OCI-LY7 (cell line): Measurements from ENCODE around the gene SETD4. TPM values are rescaled to one million over a fixed set of nuclear protein-coding genes. Genes with fewer than 3 reads are reported as not detected.

Experiments
- BruUV-seq: library from RNA; stranded (reverse); fragments of 400-500 nt; replicated peaks from 2 replicates; lab custom pipeline; 2021; lab: Mats Ljungman, UMichigan
- CTCF ChIA-PET: fragments of 300-600 bp; sonication (Branson Sonifier 250); formaldehyde crosslinking; loops from one replicate; lab custom pipeline; 2022; ENCODE audit warnings: antibody characterized with exemption; ENCODE audit not compliant: unreplicated experiment; lab: Charles Lee
- POLR2A ChIA-PET: fragments of 300-600 bp; sonication (Branson Sonifier 250); formaldehyde crosslinking; loops from one replicate; lab custom pipeline; 2022; ENCODE audit warnings: antibody characterized with exemption; lab: Charles Lee
- DNase-seq: peaks from one replicate; pipeline ENCODE4 v3.0.0-alpha.2; 2015; ENCODE audit warnings: low spot score
- H2AFZ ChIP-seq: fragments of 200-600 bp; sonication (generic), shearing (Covaris generic); 2 replicates; pipeline ENCODE4 v1.6.1; 2014; ENCODE audit warnings: mild to moderate bottlenecking, antibody characterized with exemption, low read length, moderate library complexity
- H3K27ac ChIP-seq: fragments of 200-600 bp; sonication (generic); 2 replicates; pipeline ENCODE4 v1.5.1; 2014; ENCODE audit warnings: mixed run types, low read depth, mild to moderate bottlenecking, moderate library complexity, low read length, inconsistent platforms; ENCODE audit not compliant: poor library complexity, severe bottlenecking
- H3K36me3 ChIP-seq: fragments of 200-600 bp; sonication (generic); 2 replicates; pipeline ENCODE4 v1.6.1; 2014; ENCODE audit warnings: mild to moderate bottlenecking, antibody characterized with exemption, low read length, moderate library complexity, mixed read lengths; ENCODE audit not compliant: insufficient read depth
- H3K4me1 ChIP-seq: fragments of 200-600 bp; sonication (generic); 2 replicates; pipeline ENCODE4 v1.5.1; 2014; ENCODE audit warnings: mild to moderate bottlenecking, low read length; ENCODE audit not compliant: insufficient read depth, poor library complexity, severe bottlenecking
- H3K4me2 ChIP-seq: fragments of 200-600 bp; sonication (generic); 2 replicates; pipeline ENCODE4 v1.6.1; 2014; ENCODE audit warnings: mild to moderate bottlenecking, low read length
- H3K4me3 ChIP-seq: fragments of 200-600 bp; sonication (generic); 2 replicates; pipeline ENCODE4 v1.5.1; 2014; ENCODE audit warnings: mild to moderate bottlenecking, low read depth, low read length; ENCODE audit not compliant: poor library complexity, severe bottlenecking
- H3K79me2 ChIP-seq: fragments of 200-600 bp; sonication (generic); 2 replicates; pipeline ENCODE4 v1.6.1; 2016; ENCODE audit warnings: low read depth, mild to moderate bottlenecking, low read length, moderate library complexity, mixed read lengths; ENCODE audit not compliant: insufficient read depth
- H3K9me2 ChIP-seq: fragments of 200-600 bp; sonication (generic); 2 replicates; pipeline ENCODE4 v1.6.1; 2016; ENCODE audit warnings: mild to moderate bottlenecking, low read length, mixed read lengths; ENCODE audit not compliant: insufficient read depth
- H3K9me3 ChIP-seq: fragments of 200-600 bp; sonication (generic); 2 replicates; pipeline ENCODE4 v1.6.1; 2014; ENCODE audit warnings: mild to moderate bottlenecking, mixed run types, low read length, mixed read lengths
- H4K20me1 ChIP-seq: fragments of 200-600 bp; sonication (generic); 2 replicates; pipeline ENCODE4 v1.6.1; 2014; ENCODE audit warnings: mild to moderate bottlenecking, antibody characterized with exemption, low read length, moderate library complexity, mixed read lengths; ENCODE audit not compliant: insufficient read depth
- EZH2phosphoT487 ChIP-seq: fragments of 200-600 bp; sonication (generic); IDR thresholded peaks from 2 replicates; pipeline ENCODE4 v1.6.1; 2018; ENCODE audit warnings: low read depth, borderline replicate concordance, mild to moderate bottlenecking, mixed run types, antibody characterized with exemption, low read length, moderate library complexity, mixed read lengths
- intact Hi-C: fragments of 100-400 bp; cut with micrococcal nuclease; formaldehyde crosslinking; loops from one replicate; pipeline ENCODE4 v1.10.0; 2022; ENCODE audit not compliant: unreplicated experiment
- total RNA-seq, 2 experiments: library from RNA; depleted of rRNA in 1 of 2; stranded (reverse); fragments of >200 nt in 1 of 2; shearing (Covaris generic) in 1 of 2; gene quantifications; 2 replicates each; pipeline ENCODE4 v1.2.3, GENCODE V29; 2014 to 2022
- TF ChIP-seq, protein P1 (sequence below): fragments of 200-600 bp; sonication (generic); conservative IDR thresholded peaks from 2 replicates; pipeline ENCODE4 v1.5.1; 2014; ENCODE audit warnings: mild to moderate bottlenecking, antibody characterized with exemption, low read length, moderate library complexity, mixed read lengths

SETD4 gene
- total RNA-seq, 2 experiments from 2014 or later, result 19.1 to 28.1 TPM

DNA sequence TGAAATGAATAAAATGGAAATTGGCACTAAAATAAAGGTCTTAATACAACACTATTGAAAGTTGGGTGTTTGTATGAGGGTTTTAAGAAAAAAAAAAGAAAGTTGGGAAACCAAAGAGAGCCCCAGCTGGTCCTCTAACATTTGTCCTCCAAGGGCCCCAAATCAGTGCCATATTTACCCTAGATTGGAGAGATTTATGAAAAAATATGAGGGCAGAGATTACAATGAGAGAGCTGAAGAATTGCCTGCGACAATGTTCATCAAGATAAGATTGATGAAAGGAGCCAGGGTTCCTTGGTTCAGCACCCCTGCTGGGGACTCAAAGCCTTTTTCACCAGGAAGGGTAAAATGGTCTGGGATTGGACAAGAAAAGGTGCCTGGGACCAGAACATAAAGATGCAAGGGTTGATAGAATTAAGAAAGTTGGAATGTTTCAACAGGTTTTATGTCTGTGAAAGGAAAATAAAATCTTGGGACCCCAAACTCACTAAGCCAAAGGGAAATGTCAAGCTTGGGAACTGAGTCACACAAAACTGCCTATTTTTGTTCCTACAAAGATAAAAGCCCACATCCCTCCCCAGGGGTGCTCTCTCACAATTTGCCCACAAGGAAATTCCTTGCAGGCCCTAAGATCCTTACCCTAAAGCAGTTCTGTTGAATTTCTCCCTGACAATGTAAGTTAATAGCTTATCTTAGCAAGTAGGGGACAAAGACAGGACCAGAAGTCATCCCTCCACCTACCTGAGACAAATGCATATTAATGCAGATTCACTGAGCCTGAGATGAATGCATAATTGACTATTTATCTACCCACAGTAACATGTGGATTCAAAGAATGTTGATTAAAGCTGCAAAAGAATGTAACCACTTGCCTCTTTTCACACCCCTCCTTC lies 36.3 kb upstream of the SETD4 start:
- H3K79me2 ChIP-seq, result no peaks in the 10 kb centered on the region
- H3K4me2 ChIP-seq, result no peak overlapping the region
- no peaks in the 10 kb centered on the region for H3K9me2 ChIP-seq
- no peaks in the 10 kb centered on the region for H4K20me1 ChIP-seq
- H3K4me3 ChIP-seq, result no peak overlapping the region
- ChIA-PET POLR2A (interaction anchor here (0.7 kb wide), 2 partner anchors 192 to 1476 kb away, joined by 3 to 4 read pairs; no protein-coding TSS in a partner anchor), CTCF (interaction anchor here (1.0 kb wide), 1 partner anchor 16 kb away, joined by 3 read pairs; no protein-coding TSS in a partner anchor)
- no peak overlapping the region for H3K27ac ChIP-seq
- H3K9me3 ChIP-seq, result peaks cover 17% of the 10 kb centered on the region
- TF ChIP-seq EZH2phosphoT487, result no peak
- TF ChIP-seq, protein P1, sequence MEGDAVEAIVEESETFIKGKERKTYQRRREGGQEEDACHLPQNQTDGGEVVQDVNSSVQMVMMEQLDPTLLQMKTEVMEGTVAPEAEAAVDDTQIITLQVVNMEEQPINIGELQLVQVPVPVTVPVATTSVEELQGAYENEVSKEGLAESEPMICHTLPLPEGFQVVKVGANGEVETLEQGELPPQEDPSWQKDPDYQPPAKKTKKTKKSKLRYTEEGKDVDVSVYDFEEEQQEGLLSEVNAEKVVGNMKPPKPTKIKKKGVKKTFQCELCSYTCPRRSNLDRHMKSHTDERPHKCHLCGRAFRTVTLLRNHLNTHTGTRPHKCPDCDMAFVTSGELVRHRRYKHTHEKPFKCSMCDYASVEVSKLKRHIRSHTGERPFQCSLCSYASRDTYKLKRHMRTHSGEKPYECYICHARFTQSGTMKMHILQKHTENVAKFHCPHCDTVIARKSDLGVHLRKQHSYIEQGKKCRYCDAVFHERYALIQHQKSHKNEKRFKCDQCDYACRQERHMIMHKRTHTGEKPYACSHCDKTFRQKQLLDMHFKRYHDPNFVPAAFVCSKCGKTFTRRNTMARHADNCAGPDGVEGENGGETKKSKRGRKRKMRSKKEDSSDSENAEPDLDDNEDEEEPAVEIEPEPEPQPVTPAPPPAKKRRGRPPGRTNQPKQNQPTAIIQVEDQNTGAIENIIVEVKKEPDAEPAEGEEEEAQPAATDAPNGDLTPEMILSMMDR, result no peak
- no peak overlapping the region for H2AFZ ChIP-seq
- no peak for DNase-seq
- BruUV-seq, result no TSS peak
- intact Hi-C loops, result no loop called here
- H3K36me3 ChIP-seq, result no peaks in the 10 kb centered on the region
- H3K4me1 ChIP-seq, result peaks cover 4% of the 10 kb centered on the region

DNA sequence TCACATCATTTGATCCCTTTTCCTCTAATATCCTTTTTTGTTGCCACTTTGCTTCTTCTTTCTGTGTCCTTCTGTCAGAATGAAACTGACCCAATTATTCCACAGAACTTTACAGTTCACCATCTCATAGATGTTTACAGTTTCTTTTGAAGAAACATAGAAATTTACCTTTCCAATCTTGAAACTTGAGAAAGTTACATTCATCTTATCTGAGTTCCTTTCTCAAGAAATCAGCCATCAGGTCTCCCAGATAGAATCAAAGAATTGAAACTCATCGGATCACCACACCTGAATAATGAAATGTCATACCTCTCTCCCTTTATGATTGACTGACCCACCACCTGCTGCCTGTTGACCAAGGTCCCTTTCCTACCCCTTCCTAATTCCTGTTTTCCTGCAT lies 33.2 kb upstream of the SETD4 start:
- H3K9me3 ChIP-seq, result peaks cover 17% of the 10 kb centered on the region
- POLR2A ChIA-PET, result interaction anchor here (0.5 kb wide), 1 partner anchor 541 kb away, joined by 5 read pairs; no protein-coding TSS in a partner anchor
- intact Hi-C loops, result no loop called here
- DNase-seq, result no peak
- no peak overlapping the region for H3K4me3 ChIP-seq
- H3K4me1 ChIP-seq, result peaks cover 4% of the 10 kb centered on the region
- TF ChIP-seq, protein P1, result no peak
- TF ChIP-seq EZH2phosphoT487, result no peak
- H2AFZ ChIP-seq, result no peak overlapping the region
- no peaks in the 10 kb centered on the region for H3K79me2 ChIP-seq
- no peak overlapping the region for H3K27ac ChIP-seq
- CTCF ChIA-PET, result no interaction called here
- no peak overlapping the region for H3K4me2 ChIP-seq
- H4K20me1 ChIP-seq, result no peaks in the 10 kb centered on the region
- no peaks in the 10 kb centered on the region for H3K36me3 ChIP-seq
- H3K9me2 ChIP-seq, result no peaks in the 10 kb centered on the region
- BruUV-seq, result no TSS peak

DNA sequence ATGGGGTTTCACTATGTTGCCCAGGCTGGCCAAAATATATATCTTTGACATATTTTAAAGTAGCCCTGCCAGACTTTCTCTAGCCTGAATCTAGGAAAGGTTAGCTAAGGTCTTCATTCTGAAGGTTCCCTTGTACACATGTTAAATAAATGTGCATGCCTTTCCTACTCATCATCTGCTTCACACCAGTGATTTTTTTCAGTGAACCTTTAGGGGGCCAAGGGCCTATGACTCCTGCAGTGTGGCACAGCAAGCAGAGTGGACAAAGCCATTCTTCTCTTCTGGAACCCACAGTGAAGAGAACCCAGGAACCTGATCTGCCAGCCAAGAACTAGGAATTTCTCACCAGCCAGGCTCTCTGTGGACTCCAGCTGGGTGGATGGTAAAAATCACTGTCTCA lies 32.4 kb upstream of the SETD4 start:
- peaks cover 1% of the 10 kb centered on the region for H3K4me1 ChIP-seq
- H3K79me2 ChIP-seq, result no peaks in the 10 kb centered on the region
- DNase-seq, result no peak
- TF ChIP-seq, protein P1, result no peak
- no peak for TF ChIP-seq EZH2phosphoT487
- no peak overlapping the region for H3K4me2 ChIP-seq
- no peak overlapping the region for H3K27ac ChIP-seq
- no peaks in the 10 kb centered on the region for H3K9me2 ChIP-seq
- no peaks in the 10 kb centered on the region for H3K36me3 ChIP-seq
- H3K9me3 ChIP-seq, result peaks cover 17% of the 10 kb centered on the region
- no peak overlapping the region for H3K4me3 ChIP-seq
- POLR2A ChIA-PET, result no interaction called here
- no peaks in the 10 kb centered on the region for H4K20me1 ChIP-seq
- no peak overlapping the region for H2AFZ ChIP-seq
- CTCF ChIA-PET, result no interaction called here
- BruUV-seq, result no TSS peak
- intact Hi-C loops, result no loop called here
